GM21528 (cell line): ENCODE measurements around the gene HRH2.

Experiments
- ATAC-seq: cut with Tn5 transposase; IDR thresholded peaks from one replicate; pipeline ENCODE4 v1.9.1; 2021; ENCODE audit warnings: mild to moderate bottlenecking, moderate library complexity; ENCODE audit not compliant: unreplicated experiment, low FRiP score

HRH2 gene

GRCh38 chr5:175674731-175675346, 17.0 kb downstream of the HRH2 start:
- ATAC-seq = no peak

GRCh38 chr5:175675873-175676272, 18.0 kb downstream of the HRH2 start:
- no peak for ATAC-seq

GRCh38 chr5:175677571-175677970, 19.7 kb downstream of the HRH2 start:
- ATAC-seq = no peak

GRCh38 chr5:175678074-175678473, 20.2 kb downstream of the HRH2 start:
- no peak for ATAC-seq

- ATAC-seq = no peak
Measured at GRCh38 chr5:175679411-175679810, 21.5 kb downstream of the HRH2 start.

GRCh38 chr5:175680020-175680419, 22.1 kb downstream of the HRH2 start:
- ATAC-seq = no peak

GRCh38 chr5:175680463-175680862, 22.6 kb downstream of the HRH2 start:
- ATAC-seq = no peak

GRCh38 chr5:175681045-175681967, 23.4 kb downstream of the HRH2 start:
- ATAC-seq = no peak

GRCh38 chr5:175681968-175682340, 24.1 kb downstream of the HRH2 start:
- no peak for ATAC-seq

- no peak for ATAC-seq
Measured at GRCh38 chr5:175682664-175683063, 24.8 kb downstream of the HRH2 start.

GRCh38 chr5:175683231-175683630, 25.4 kb downstream of the HRH2 start:
- no peak for ATAC-seq

- no peak for ATAC-seq
Measured at GRCh38 chr5:175683921-175684320, 26.1 kb downstream of the HRH2 start.

- ATAC-seq = no peak
Measured at GRCh38 chr5:175684931-175685330, 27.1 kb downstream of the HRH2 start.

GRCh38 chr5:175685701-175686350, 28.0 kb downstream of the HRH2 start:
- ATAC-seq = no peak

GRCh38 chr5:175686396-175686795, 28.5 kb downstream of the HRH2 start:
- ATAC-seq = no peak

- ATAC-seq = no peak
Measured at GRCh38 chr5:175686826-175687225, 29.0 kb downstream of the HRH2 start.

- ATAC-seq = no peak
Measured at GRCh38 chr5:175687231-175687701, 29.4 kb downstream of the HRH2 start.

GRCh38 chr5:175688352-175689146, 30.7 kb downstream of the HRH2 start:
- ATAC-seq = no peak

GRCh38 chr5:175689147-175689991, 31.5 kb downstream of the HRH2 start:
- no peak for ATAC-seq

GRCh38 chr5:175690025-175690424, 32.2 kb downstream of the HRH2 start:
- no peak for ATAC-seq
